HG02884 (cell line): ENCODE measurements around the gene LRRK1.
"Not testable (repeated sequence)": the region's sequence is repeated elsewhere in the genome, so short reads cannot be mapped to it uniquely, and the experiment has no call there.

Experiments used
- ATAC-seq: cut with Tn5 transposase; IDR thresholded peaks from one replicate; pipeline ENCODE4 v1.9.1; 2021; ENCODE audit warnings: mild to moderate bottlenecking, moderate library complexity; ENCODE audit not compliant: unreplicated experiment

LRRK1 gene

GRCh38 chr15:101066501-101067408 lies 147.6 kb downstream of the LRRK1 start:
- no peak for ATAC-seq

DNA sequence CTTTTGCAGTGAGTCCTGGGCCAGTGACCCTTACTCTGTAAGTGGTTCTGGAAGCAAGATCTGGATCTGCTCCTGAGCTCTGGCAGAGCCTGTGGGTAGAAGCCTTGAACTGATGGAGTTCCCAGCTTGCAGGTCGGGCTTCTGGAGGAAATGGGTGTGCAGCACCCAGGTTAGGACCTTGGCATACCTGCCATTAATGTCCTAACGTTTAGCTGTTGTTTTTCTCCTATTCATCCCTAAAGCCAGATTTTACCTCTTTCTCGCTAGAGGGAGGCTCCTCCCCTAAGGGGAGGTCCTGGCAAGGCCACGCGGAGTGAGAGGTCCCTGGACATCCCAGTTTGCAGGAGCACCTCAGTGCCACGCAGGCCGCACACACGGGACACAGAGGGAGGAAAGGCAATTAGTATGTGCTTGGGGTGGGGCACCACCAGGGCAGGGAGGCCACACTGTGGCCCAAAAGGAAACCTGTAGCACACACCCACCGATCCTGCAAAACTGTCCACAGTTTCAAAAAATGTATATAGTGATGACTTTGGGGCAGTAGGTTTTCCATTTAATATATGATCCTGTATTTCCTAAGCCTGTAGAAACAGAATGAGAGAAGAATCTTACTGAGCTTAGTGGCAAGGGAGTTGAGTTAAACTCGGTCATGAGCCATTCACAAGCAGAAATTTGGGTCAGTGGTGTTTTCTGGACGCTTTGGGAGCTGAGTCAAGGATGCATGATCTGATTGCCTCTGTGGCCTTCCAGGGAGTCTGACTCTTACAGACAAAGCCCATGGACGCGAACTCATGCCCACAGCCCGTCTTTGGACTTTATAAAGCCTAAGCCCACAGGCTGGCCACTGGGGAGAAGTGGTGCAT lies 148.7 kb downstream of the LRRK1 start:
- ATAC-seq = no peak

GRCh38 chr15:101068523-101068960 lies 149.4 kb downstream of the LRRK1 start:
- ATAC-seq = no peak

DNA sequence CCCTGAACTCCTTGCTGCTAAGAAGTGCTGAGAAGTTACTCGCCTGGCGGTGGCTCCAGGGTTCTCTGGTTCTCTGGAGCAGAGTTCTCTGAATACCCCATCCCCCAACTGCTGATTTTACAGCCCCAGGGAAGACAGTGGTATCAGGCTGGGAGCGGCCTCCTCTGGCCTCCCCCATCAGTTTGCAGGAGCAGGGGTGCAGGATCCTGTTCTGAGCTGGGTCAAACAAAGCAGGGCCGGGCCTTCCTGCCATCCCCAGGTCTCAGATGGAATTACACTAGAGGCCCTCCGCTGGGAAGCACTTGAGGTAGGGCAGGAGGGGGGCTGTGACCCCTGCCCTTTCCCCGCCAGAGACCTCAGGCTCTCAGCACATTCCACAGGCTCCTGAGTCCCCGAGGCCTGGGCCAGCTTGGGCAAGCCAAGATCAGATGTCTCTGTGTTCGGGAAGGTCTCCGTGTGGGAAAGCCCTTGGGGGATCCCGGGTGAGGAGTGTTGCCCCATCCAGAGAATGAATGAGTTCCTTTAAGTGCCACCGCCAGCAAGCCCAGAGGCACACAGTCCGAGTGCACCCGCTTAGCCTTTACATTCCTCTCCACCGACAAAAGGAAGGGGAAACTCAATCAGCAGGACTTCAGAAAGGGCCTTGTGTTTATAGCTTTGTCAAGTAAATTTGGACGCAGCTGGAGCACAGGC lies 149.9 kb downstream of the LRRK1 start:
- ATAC-seq = no peak

- no peak for ATAC-seq
Measured at GRCh38 chr15:101069654-101069973, 150.5 kb downstream of the LRRK1 start.

GRCh38 chr15:101070024-101070423 lies 150.9 kb downstream of the LRRK1 start:
- no peak for ATAC-seq

DNA sequence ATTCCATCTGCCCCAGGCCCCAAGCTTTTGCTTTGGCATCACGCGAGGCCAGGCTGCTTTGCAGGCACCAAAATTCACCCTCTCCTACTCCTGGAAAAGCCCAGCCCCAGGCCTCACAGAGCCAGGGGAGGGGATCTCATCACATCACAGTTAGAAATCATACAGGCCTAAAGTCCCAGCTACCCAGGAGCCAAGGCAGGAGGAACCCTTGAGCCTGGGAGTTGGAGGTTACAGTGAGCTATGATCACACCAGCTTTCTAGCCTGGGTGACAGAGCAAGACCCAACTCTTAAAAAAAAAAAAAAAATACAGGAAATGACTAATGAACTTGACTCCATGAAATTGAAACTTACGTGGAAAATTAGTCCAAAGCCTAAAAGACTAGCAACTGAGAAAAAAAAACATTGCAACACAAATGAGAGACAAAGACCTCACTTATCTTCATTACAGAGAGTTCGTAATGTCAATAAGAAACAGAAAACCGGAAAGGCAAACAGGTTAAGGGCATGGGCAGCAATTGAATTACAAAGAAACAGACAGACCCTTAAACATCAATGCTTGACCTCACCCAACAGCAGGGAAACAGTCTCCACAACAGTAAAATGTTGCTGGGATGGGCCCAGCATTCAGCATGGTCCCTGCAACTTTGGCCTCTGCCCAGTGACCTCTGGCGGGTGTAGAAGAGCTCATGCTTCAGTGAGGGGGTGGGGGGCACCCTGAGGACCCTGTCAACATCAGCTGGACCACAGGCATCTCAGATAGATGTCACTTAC lies 151.5 kb downstream of the LRRK1 start:
- ATAC-seq = no peak

DNA sequence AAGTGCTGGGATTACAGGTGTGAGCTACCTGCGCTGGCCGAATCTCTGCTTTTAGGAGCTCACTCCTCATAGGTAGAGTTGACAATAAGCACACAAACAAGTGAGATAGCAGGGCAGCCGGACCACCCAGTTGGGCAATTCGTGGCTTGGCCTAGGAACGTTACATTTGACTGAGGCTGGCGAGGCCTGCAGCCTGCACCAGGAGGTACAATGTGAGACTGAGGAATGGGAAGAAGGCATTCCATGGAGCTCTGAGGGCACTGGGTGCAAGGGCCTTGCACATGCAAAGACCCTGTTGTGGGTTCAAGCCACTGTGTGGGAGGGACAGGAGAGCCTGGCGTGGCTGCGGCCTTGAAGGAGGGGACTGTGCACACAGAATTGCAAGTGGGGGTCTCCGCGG lies 152.5 kb downstream of the LRRK1 start:
- no peak for ATAC-seq

DNA sequence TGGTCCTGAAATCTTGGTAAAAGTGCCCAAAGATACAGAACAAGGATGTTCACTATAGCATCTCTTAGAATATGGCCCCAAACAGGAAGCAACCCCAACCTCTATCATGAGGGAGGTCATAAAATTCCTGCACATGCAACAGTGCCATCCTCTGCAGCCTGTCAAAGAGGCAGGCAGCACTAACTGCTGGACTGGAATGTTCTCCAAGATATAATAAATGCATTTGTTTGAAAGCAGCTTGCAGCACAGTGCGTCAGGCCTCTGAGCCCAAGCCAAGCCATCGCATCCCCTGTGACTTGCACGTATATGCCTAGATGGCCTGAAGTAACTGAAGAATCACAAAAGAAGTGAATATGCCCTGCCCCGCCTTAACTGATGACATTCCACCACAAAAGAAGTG lies 153.1 kb downstream of the LRRK1 start:
- ATAC-seq = not testable (repeated sequence)

DNA sequence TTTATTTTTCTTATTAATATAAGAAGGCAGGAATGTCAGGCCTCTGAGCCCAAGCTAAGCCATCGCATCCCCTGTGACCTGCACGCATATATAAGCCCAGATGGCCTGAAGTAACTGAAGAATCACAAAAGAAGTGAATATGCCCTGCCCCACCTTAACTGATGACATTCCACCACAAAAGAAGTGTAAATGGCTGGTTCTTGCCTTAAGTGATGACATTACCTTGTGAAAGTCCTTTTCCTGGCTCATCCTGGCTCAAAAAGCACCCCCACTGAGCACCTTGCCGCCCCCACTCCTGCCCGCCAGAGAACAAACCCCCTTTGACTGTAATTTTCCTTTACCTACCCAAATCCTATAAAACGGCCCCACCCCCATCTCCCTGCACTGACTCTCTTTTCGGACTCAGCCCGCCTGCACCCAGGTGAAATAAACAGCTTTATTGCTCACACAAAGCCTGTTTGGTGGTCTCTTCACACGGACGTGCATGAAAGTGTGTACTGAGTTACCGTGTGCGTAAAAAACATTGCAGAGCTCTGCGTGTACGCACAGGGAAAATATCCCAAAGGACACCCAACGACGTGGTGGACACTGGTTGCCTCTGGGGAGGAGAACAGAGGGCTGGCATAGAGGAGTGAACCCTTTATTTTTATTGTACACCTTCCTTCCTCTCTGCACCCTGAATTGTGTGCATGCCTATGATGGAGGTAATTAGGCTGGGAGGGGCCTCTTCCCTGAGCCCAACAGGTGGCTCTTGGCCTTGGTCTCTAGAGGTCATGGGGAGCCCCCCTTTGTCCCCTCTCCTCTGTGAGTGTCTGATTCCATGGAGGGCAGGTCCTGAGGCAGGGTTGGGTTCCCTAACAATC lies 158.9 kb downstream of the LRRK1 start:
- not testable (repeated sequence) for ATAC-seq

GRCh38 chr15:101078669-101079323 lies 159.6 kb downstream of the LRRK1 start:
- no peak for ATAC-seq

GRCh38 chr15:101081900-101082299 lies 162.7 kb downstream of the LRRK1 start:
- ATAC-seq = no peak

DNA sequence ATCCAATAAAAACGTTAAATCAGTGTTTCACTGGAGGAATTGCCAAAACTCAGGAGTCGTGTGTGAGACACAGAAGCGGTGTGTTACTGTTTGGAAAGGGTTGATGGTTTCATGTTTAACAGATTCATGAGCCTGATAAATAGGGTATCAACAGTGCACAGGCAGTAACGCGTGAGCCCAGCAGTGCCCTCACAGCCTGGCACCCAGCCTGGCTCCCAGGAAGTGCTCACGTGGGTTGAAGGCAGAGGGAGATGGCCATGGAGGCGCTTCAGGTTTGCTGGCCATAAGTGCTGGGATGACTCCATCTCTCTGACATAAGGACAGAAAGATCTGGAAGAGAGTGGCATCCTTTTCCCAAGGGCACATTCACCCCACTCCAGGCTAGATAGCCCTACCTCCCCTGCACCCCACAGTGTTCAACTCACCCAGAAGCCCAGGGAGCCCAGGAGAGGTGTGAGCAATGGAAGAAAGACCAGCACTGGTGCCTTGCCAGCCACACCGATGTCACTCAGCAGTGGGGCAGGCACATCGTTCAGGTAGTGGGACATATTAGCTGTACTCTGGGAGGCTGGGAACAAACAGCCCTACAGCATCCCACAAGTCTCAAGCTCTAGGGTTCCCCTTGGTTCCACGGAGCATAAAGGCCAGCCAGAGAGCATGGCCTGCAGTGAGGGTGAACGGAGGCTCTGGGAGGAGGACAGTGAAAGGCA lies 164.3 kb downstream of the LRRK1 start:
- no peak for ATAC-seq

GRCh38 chr15:101084801-101085200 lies 165.6 kb downstream of the LRRK1 start:
- no peak for ATAC-seq

DNA sequence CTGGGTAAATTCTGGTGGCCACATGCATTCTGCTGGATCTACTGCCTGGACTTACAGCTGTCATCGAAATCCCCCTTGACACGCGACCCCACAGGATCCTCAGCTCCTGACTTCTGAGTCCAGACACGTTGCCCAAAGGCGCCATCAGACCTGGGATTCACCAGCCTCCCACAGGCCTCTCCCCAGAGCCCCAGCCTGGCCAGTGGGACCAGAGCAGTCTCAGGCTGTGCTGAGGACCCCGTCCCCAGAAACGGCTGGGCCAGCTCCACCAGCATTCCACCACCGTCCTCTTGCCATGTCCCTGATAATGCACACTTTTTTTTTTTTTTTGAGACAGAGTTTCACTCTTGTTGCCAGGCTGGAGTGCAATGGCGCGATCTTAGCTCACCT lies 166.1 kb downstream of the LRRK1 start:
- no peak for ATAC-seq

GRCh38 chr15:101086394-101087171 lies 167.4 kb downstream of the LRRK1 start:
- ATAC-seq = no peak

DNA sequence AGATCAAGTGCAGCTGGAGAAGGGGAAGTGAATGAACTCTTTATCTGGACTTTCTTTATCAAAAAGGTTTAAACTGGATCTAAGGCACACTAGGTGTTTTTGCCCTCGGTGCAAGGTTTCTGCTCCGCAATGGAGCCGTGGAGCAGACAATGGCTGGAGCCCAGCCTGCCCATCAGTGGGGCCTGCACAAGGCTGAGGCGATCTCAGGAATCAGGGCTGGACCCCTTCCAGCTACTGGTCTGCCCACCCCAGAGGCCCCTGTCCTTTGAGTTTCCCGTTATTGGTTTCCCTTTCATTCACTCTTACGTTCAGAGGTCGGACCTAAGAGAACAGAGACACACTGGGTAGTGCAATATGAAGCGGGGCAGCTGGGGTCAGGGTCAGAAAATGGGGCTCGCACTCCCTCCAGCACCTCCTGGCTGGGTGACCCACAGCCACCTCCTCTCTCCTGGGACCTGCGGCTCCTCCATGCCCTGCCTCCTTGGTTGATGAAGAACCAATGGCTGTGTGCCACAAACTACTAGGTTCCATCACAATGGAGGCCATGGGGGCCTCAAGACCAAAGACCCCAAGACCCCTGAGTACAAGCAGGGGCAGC lies 168.1 kb downstream of the LRRK1 start:
- ATAC-seq = no peak
